Ishikawa (cell line): ENCODE results near the gene RAB9A.

Experiments
- FOXM1 ChIP-seq: IDR thresholded peaks from 2 replicates; pipeline ENCODE4 v1.6.1; 2012; ENCODE audit warnings: low read depth, borderline replicate concordance
- MAX ChIP-seq: IDR thresholded peaks from 2 replicates; pipeline ENCODE4 v1.6.1; 2012
- NFIC ChIP-seq: IDR thresholded peaks from 2 replicates; pipeline ENCODE4 v1.6.1; 2012
- RAD21 ChIP-seq: IDR thresholded peaks from 2 replicates; pipeline ENCODE4 v1.6.1; 2012; ENCODE audit warnings: low read depth
- TAF1 ChIP-seq: IDR thresholded peaks from 2 replicates; pipeline ENCODE4 v1.6.1; 2012; ENCODE audit warnings: low read depth, mild to moderate bottlenecking
- TEAD4 ChIP-seq: IDR thresholded peaks from 2 replicates; pipeline ENCODE4 v1.6.1; 2012

- TF ChIP-seq MAX (no peak), TEAD4 (no peak), FOXM1 (no peak), TAF1 (no peak), NFIC (no peak), RAD21 (no peak)
Measured at GRCh38 chrX:13752646-13753045, 63.7 kb downstream of the RAB9A start.
